Cardiac muscle cell (in vitro differentiated cells and primary cell): ENCODE measurements around the gene FMN2. TPM values are rescaled to one million over a fixed set of nuclear protein-coding genes. Genes with fewer than 3 reads are reported as not detected.

Experiments
- DNase-seq, 2 donors: peaks; one replicate each; pipeline versions ENCODE4 v3.0.0 to v3.0.0-alpha.2; 2010 to 2017; ENCODE audit warnings: low read depth in 1 of 2, low spot score in 1 of 2
- H3K27ac ChIP-seq: fragments of 200-600 bp; sonication (generic); 2 replicates; pipeline ENCODE4 v1.5.1; 2016
- H3K27me3 ChIP-seq: fragments of 200-600 bp; sonication (generic); 2 replicates; pipeline ENCODE4 v1.6.0; 2016; ENCODE audit warnings: control low read depth
- H3K36me3 ChIP-seq: fragments of 200-600 bp; sonication (generic); 2 replicates; pipeline ENCODE4 v1.5.1; 2016; ENCODE audit warnings: control low read depth
- H3K4me1 ChIP-seq: fragments of 200-600 bp; sonication (generic); 2 replicates; pipeline ENCODE4 v1.8.1; 2017; ENCODE audit warnings: low read depth, mild to moderate bottlenecking, mixed run types
- H3K4me3 ChIP-seq: fragments of 200-600 bp; sonication (generic); 2 replicates; pipeline ENCODE4 v1.5.1; 2016; ENCODE audit warnings: mild to moderate bottlenecking
- H3K9me3 ChIP-seq: fragments of 200-600 bp; sonication (generic); 2 replicates; pipeline ENCODE4 v1.5.1; 2017; ENCODE audit warnings: low read depth, mild to moderate bottlenecking, control low read depth
- CTCF ChIP-seq: IDR thresholded peaks from 2 replicates; pipeline ENCODE4 v1.5.1; 2012; ENCODE audit warnings: low read depth, mild to moderate bottlenecking, low read length
- polyA plus RNA-seq: library from polyadenylated mRNA; unstranded; fragments of >200 nt; fragmentation: Nextera tagmentation; extraction: Ambion mirVana; gene quantifications from 2 replicates; pipeline ENCODE4 v1.2.1, GENCODE V29; 2016
- total RNA-seq: library from RNA; depleted of rRNA; stranded (reverse); fragments of >200 nt; gene quantifications from 2 replicates; pipeline ENCODE4 v1.2.3, GENCODE V29; 2016

The FMN2 gene
- total and polyA plus RNA-seq, 2 experiments from 2014 or later: 0.42 to 2.7 TPM

DNA sequence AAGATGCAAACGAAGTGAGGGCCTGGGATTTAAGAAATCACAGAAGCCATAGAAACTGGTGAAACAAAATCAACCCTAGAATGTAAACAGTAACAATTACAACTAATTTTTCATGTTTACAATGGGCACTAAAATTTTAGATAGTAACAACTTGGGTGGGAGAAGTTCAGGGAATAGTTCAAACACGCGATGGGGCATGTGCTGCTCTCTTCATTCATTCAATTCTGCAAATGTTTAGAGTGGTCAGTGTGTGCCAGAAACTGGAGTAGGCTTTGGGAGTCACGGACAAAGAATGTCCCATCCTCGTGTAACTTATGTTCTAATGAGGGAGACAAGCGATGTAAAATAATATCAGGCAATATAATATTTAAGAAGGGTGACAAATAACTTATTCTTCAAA, 386.9 kb downstream of the FMN2 start:
- no peak overlapping the region for H3K4me3 ChIP-seq
- H3K9me3 ChIP-seq: no peaks in the 10 kb centered on the region
- no peaks in the 10 kb centered on the region for H3K27me3 ChIP-seq
- H3K27ac ChIP-seq: no peak overlapping the region
- no peaks in the 10 kb centered on the region for H3K36me3 ChIP-seq
- no peaks in the 10 kb centered on the region for H3K4me1 ChIP-seq
- no peak for DNase-seq
- no peak for TF ChIP-seq CTCF

DNA sequence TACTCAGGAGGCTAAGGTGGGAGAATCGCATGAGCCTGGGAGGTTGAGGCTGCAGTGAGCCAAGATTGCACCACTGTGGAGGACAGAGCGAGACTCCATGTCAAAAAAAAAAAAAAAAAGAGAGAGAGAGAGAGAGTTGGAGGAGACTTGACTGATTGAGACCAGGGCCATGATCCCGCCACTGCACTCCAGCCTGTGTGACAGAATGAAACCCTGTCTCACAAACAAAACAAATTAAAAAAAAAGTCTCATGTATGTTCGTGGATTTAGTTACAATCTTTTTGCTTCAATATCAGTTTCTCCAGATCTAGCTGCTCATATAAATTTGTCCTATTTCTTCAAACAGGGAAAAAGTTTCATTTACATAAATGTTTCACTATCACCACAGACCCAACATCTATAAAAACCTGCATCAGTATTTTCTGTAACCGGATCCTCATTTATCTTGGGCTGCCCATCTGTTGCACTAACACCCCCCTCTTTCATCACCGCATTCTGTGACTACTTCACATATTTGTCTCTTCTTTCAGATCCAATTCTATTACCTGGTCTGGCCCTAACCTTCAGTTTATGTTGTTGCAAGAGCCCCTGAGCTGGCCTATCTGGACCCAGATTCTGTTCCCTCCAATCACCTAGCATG, 393.2 kb downstream of the FMN2 start:
- DNase-seq: no peak
- H3K4me1 ChIP-seq: no peaks in the 10 kb centered on the region
- H3K4me3 ChIP-seq: no peak overlapping the region
- H3K9me3 ChIP-seq: no peaks in the 10 kb centered on the region
- no peak overlapping the region for H3K27ac ChIP-seq
- TF ChIP-seq CTCF: no peak
- H3K36me3 ChIP-seq: no peaks in the 10 kb centered on the region
- no peaks in the 10 kb centered on the region for H3K27me3 ChIP-seq

DNA sequence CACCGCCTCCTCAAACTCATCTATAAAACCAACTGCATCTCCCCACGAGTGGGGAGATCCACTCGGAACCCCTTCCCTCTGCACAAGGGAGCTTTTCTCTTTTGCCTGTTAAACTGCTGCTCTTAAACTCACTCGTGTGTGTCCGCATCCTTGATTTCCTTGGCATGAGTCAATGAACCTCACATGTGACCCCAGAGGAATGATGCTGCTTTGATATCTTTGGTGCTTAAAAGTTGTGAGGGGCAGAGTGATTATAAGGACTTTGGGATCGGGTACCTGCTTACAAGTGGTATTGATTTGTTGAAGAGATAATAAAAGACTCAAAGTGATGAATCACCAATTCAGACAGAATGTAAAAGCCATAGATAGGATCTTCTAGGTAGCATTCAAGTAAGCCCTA, 394.9 kb downstream of the FMN2 start:
- TF ChIP-seq CTCF: no peak
- H3K4me3 ChIP-seq: no peak overlapping the region
- no peaks in the 10 kb centered on the region for H3K9me3 ChIP-seq
- no peaks in the 10 kb centered on the region for H3K36me3 ChIP-seq
- H3K27me3 ChIP-seq: no peaks in the 10 kb centered on the region
- DNase-seq: no peak
- H3K27ac ChIP-seq: no peak overlapping the region
- no peaks in the 10 kb centered on the region for H3K4me1 ChIP-seq

DNA sequence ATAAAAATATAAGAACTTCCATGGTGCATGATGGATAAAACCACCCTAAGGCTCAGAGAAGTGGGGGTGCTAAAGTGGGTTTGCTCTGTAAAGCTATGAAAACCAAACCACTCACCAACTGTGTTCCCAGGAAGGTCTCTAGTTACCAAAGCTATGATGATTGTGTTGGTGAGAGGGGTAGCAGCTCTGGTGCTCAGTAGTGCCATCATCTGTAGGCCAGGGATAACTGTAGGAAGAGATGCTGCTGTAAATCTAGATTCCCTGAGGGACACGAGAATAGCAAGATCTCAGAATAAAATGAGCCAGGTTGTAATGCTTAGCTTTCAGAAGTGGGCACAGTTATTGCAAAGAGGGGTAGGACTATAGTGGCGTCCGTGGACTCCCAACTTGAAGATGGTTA, 395.8 kb downstream of the FMN2 start:
- H3K4me3 ChIP-seq: no peak overlapping the region
- H3K4me1 ChIP-seq: no peaks in the 10 kb centered on the region
- H3K27ac ChIP-seq: no peak overlapping the region
- DNase-seq: no peak
- no peaks in the 10 kb centered on the region for H3K9me3 ChIP-seq
- TF ChIP-seq CTCF: no peak
- no peaks in the 10 kb centered on the region for H3K36me3 ChIP-seq
- no peaks in the 10 kb centered on the region for H3K27me3 ChIP-seq

- no peak for TF ChIP-seq CTCF
- Histone ChIP-seq H3K9me3 (no peaks in the 10 kb centered on the region), H3K36me3 (no peaks in the 10 kb centered on the region), H3K27me3 (no peaks in the 10 kb centered on the region), H3K4me1 (no peaks in the 10 kb centered on the region), H3K4me3 (no peak overlapping the region), H3K27ac (no peak overlapping the region)
- peak in 1 of 2 donors; percentile 13 for DNase-seq
Observed at GRCh38 chr1:240491156-240491555, 399.5 kb downstream of the FMN2 start.
